ENCODE results near the gene IGIP. TPM values are rescaled to one million over a fixed set of nuclear protein-coding genes. Genes with fewer than 3 reads are reported as not detected.

Gene IGIP
- total RNA-seq, 2 donors from 2014 or later, result 12.3 to 14.4 TPM

GRCh38 chr5:140133514-140134167 is 7.9 kb downstream of the IGIP start:
- no peak for ATAC-seq
- DNase-seq, result no peak
- intact Hi-C loops (cut with DNase I), result no loop called here

GRCh38 chr5:140134277-140134935 is 8.7 kb downstream of the IGIP start:
- DNase-seq, result no peak
- intact Hi-C loops (cut with DNase I), result no loop called here
- no peak for ATAC-seq

- intact Hi-C loops (cut with DNase I), result no loop called here
- ATAC-seq, result no peak
- no peak for DNase-seq
Observed at GRCh38 chr5:140135127-140135526, 9.4 kb downstream of the IGIP start.

GRCh38 chr5:140136624-140137023 is 10.9 kb downstream of the IGIP start:
- intact Hi-C loops (cut with DNase I), result no loop called here
- DNase-seq, result no peak
- ATAC-seq, result no peak

- peak; percentile 57 to 76 for ATAC-seq
- no peak for DNase-seq
- intact Hi-C loops (cut with DNase I), result loop anchor here in 1 of 2 donors (5.0 kb wide), 1 partner anchor 33 kb away; no protein-coding TSS in a partner anchor
Observed at GRCh38 chr5:140140435-140140834, 14.7 kb downstream of the IGIP start.

GRCh38 chr5:140141241-140141640 is 15.5 kb downstream of the IGIP start:
- DNase-seq (no peak), ATAC-seq (peak in 1 of 2 donors; percentile 36)
- intact Hi-C loops (cut with DNase I), result loop anchor here in 1 of 2 donors (5.0 kb wide), 1 partner anchor 34 kb away; no protein-coding TSS in a partner anchor

GRCh38 chr5:140142246-140142645 is 16.5 kb downstream of the IGIP start:
- intact Hi-C loops (cut with DNase I), result loop anchor here in 1 of 2 donors (5.0 kb wide), 1 partner anchor 35 kb away; no protein-coding TSS in a partner anchor
- ATAC-seq (no peak), DNase-seq (no peak)

- ATAC-seq (no peak), DNase-seq (no peak)
- intact Hi-C loops (cut with DNase I), result loop anchor here in 1 of 2 donors (5.0 kb wide), 1 partner anchor 36 kb away; no protein-coding TSS in a partner anchor
Observed at GRCh38 chr5:140142856-140143255, 17.1 kb downstream of the IGIP start.

GRCh38 chr5:140143521-140144258 is 18.0 kb downstream of the IGIP start:
- ATAC-seq (no peak), DNase-seq (no peak)
- intact Hi-C loops (cut with DNase I), result loop anchor here in 1 of 2 donors (2.0 to 5.0 kb wide), 2 partner anchors 36 to 71 kb away; no protein-coding TSS in a partner anchor

- intact Hi-C loops (cut with DNase I), result loop anchor here (2.0 to 5.0 kb wide), 2 partner anchors 72 to 73 kb away; no protein-coding TSS in a partner anchor
- ATAC-seq (no peak), DNase-seq (no peak)
Observed at GRCh38 chr5:140145256-140145655, 19.5 kb downstream of the IGIP start.

GRCh38 chr5:140145818-140146522 is 20.2 kb downstream of the IGIP start:
- peak; percentile 95 to 96 for ATAC-seq

GRCh38 chr5:140146523-140146842 is 20.7 kb downstream of the IGIP start:
- intact Hi-C loops (cut with DNase I), result loop anchor here in 1 of 2 donors (5.0 kb wide), 1 partner anchor 74 kb away; no protein-coding TSS in a partner anchor
- no peak for ATAC-seq

More at GRCh38 chr5:140145818-140146522, 20.2 kb downstream of the IGIP start:
- DNase-seq, result peak; percentile 84
- intact Hi-C loops (cut with DNase I), result loop anchor here (2.0 to 5.0 kb wide), 2 partner anchors 73 to 74 kb away; no protein-coding TSS in a partner anchor

GRCh38 chr5:140147460-140147859 is 21.7 kb downstream of the IGIP start:
- ATAC-seq (no peak), DNase-seq (no peak)
- intact Hi-C loops (cut with DNase I), result loop anchor here in 1 of 2 donors (5.0 kb wide), 1 partner anchor 75 kb away; no protein-coding TSS in a partner anchor

More at GRCh38 chr5:140146523-140146842, 20.7 kb downstream of the IGIP start:
- no peak for DNase-seq

GRCh38 chr5:140148508-140148907 is 22.8 kb downstream of the IGIP start:
- ATAC-seq (no peak), DNase-seq (no peak)
- intact Hi-C loops (cut with DNase I), result loop anchor here in 1 of 2 donors (5.0 kb wide), 1 partner anchor 76 kb away; no protein-coding TSS in a partner anchor

GRCh38 chr5:140150201-140150600 is 24.5 kb downstream of the IGIP start:
- ATAC-seq, result no peak

GRCh38 chr5:140151144-140152021 is 25.6 kb downstream of the IGIP start:
- no peak for DNase-seq
- no peak for ATAC-seq
- intact Hi-C loops (cut with DNase I), result no loop called here

More at GRCh38 chr5:140150201-140150600, 24.5 kb downstream of the IGIP start:
- DNase-seq, result no peak
- intact Hi-C loops (cut with DNase I), result no loop called here

GRCh38 chr5:140152022-140152999 is 26.6 kb downstream of the IGIP start:
- DNase-seq (no peak), ATAC-seq (no peak)
- intact Hi-C loops (cut with DNase I), result no loop called here

Data from left cardiac atrium (tissue), 4 donors.